HL-60/S4 treated with retinoic acid at 250 ng/mL for 4 days and 3 days (cell line): ENCODE results near the gene DPF3.

Experiments used
- in situ Hi-C: fragments of 300-500 bp; cut with MboI; formaldehyde crosslinking; loops from 2 replicates; pipeline ENCODE4 v1.7.0; 2022; ENCODE audit warnings: low sequenced_read_pairs

The DPF3 gene

DNA sequence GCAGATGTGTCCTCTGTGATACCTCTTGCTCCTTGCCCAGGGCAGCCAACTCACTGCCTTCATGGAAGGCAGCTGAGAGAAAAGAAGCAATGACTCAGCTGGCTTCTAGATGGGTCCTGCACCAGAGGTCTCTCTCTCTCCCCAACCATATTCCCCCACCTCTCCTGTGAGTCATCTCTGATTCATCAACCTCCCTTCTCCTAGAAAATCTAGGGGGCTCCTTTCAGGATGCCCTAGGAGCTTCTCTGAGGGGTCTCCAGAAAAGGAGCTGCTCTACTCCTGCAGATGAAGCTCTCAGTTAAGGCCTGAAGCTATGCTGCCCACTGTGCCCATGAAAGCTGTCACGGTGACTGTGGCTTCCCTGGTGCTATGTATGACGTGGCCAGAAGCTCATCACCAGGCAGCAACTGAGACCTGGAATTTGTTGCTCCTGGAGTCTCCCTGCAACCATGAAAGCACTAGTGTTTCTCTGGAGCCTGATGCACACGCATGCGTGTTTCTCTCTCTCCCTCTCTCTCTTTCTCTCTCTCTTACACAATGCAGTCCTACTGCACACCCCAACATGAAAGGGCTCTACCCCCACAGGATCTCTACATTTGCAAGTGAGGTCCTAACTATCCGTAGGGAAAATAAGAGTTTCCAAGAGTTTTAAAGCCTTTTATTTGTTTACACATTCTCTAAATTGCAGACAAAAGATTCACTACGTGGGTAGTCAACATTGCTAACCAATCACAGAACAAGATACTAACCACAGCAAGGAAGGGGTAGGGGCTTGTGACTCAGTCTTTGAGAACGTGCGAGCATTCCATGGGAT, 285.3 kb downstream of the DPF3 start:
- in situ Hi-C loops, result no loop called here

- in situ Hi-C loops, result no loop called here
Observed at GRCh38 chr14:72607386-72608130, 286.3 kb downstream of the DPF3 start.

DNA sequence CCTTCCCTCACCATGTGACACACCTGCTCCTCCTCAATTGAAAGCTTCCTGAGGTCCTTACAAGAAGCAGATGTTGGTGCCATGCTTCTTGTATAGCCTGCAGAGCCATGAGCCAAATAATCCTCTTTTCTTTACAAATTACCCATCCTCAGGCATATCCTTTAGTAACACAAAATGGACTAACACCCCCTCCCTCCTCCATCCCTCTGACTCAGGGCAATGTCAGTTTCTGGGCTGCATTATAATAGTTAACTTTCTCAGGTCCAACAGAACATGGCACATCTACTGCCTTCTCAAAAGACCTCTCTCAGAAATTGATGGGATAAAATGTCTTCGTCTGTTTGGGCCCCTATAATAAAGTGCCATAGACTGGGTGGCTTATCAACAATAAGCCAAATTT, 287.0 kb downstream of the DPF3 start:
- in situ Hi-C loops, result no loop called here

DNA sequence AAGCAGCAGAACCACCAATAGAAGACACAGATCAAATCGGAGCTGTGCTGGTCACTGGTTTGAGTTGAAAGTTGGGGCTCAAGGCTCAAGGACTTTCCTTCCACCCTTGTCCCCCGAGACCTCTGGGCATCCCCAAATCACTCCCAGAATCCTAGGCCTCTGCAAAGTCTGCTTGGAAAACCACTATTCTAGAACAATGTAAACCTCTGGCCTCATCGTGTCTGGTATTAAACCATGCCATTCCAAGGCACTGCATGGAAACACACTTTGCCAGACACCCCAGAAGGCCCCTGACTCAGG, 288.0 kb downstream of the DPF3 start:
- in situ Hi-C loops, result no loop called here

DNA sequence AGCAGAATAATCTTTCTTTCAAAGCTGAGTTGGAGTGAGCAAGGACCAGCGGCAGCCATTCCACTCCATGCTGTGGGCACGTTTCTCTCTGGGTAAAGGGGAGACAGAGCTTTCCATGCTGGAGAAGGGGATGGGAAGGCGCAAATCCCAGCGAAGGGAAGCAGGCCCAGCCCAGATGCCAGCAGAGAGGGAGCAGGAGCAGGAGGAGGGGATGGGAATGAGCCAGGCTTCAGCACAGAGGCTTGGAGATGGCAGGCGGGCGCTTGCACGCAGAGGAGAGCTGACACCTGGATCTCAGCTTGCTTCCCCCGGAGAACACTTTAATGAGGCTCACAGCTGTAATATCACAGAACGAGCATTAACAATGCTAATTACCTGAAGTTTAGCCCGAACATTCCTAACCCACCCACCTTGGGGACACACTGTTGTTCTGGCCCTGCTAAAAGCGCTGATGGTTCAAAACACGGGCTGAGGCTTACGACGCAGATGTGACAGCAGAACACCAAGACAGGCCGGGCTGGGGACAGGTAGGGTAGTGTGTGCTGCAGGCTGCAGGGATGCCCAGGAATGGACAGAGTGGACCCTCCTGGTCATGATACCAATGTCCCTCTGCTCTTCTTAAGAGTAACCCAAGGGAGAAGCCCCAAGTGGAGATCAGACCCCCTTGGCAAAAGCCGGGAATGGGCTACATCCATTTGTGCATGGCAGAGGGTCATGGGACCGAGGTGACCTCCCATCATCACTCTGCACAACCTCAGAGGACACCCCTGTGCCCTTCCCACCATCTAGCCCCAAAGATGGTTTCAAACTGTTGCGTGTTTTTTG, 288.6 kb downstream of the DPF3 start:
- in situ Hi-C loops, result no loop called here

- in situ Hi-C loops, result no loop called here
Observed at GRCh38 chr14:72604133-72604532, 289.8 kb downstream of the DPF3 start.

- in situ Hi-C loops, result no loop called here
Observed at GRCh38 chr14:72603639-72604038, 290.3 kb downstream of the DPF3 start.

DNA sequence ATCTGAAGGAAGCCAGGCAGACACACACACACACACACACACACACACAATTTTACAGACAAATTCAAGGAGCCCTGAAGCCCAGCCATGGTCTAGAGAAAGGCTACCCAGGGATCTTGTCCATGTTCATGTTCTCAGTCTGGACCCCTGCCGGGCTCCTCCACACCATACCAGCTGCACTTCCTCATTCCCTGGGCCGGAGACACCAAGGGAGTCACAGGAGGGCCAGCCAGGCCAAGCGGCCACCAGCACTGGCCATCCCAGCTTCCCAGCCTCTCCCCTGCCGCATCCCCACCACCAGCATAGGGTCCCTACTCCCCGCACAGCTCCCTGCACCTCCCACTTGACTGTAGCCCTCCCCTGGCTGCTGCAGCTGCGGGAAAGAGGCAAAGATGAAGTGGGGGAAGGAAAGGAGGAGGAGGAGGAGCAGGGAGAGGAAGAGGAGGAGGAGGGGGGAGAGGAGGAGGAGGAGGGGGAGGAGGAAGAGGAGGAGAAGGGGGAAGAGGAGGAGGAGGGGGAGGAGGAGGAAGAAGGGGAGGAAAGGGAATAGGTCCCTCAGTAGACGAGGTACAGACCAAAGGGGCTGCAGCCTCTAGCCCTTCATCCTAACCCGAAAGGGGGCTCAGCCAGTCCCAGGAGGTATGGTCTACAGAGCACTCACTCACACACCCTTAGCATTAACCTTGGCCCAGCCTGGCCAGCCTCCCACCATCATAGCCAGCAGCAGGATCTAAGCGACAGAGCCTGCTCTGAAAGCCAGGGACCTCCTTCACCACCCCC, 293.2 kb downstream of the DPF3 start:
- in situ Hi-C loops, result no loop called here

GRCh38 chr14:72599579-72600470, 294.1 kb downstream of the DPF3 start:
- in situ Hi-C loops, result no loop called here

- in situ Hi-C loops, result no loop called here
Observed at GRCh38 chr14:72598306-72598705, 295.6 kb downstream of the DPF3 start.

DNA sequence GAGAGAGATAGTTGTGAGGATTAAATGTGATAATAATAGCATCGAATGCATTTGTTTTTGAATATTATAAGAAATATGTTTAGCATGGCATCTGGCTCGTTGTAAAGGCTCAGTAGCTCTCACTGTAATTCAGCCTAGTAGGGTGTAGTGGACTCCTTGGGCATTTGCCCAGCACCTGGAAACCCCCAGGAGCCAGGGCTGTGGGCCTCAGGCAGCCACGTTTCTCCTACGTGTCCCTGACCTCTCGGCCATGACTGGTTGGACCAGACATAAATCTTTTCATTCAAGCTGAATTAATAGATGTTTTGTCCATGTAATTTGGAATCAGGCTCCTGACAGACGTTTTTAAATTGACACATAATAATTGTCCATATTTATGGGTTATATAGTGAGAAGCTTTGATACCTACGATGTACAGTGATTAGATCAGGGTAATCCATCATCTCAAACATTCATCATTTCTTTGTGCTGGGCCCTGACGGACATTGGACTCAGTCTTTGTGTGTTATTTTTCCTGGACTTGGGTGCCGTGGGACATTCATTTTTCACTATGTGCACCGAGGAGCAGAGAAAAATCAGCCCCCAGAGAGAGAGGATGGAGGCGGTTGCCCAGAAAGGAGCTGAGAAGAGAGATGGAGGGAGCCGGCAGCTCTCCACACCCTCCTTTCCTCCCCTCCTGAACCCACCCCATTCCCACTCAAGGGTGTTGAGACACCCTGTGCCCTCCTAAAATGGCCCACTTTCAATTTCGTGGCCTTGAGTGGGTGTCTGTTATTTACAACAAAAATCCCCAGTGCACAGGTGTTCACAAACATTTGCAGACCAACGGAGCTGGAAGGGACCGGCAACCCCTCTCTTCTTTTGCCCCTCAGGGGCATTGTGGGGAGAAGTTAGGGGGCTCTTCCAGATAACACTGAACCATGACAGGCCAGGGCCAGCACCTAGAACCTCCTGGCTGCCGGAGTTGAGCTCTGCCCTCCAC, 296.4 kb downstream of the DPF3 start:
- in situ Hi-C loops, result no loop called here

GRCh38 chr14:72595152-72595862, 298.6 kb downstream of the DPF3 start:
- in situ Hi-C loops, result no loop called here

- in situ Hi-C loops, result no loop called here
Observed at GRCh38 chr14:72594099-72594901, 299.6 kb downstream of the DPF3 start.

- in situ Hi-C loops, result no loop called here
Observed at GRCh38 chr14:72591391-72591790, 302.5 kb downstream of the DPF3 start.

GRCh38 chr14:72590577-72590976, 303.3 kb downstream of the DPF3 start:
- in situ Hi-C loops, result no loop called here

DNA sequence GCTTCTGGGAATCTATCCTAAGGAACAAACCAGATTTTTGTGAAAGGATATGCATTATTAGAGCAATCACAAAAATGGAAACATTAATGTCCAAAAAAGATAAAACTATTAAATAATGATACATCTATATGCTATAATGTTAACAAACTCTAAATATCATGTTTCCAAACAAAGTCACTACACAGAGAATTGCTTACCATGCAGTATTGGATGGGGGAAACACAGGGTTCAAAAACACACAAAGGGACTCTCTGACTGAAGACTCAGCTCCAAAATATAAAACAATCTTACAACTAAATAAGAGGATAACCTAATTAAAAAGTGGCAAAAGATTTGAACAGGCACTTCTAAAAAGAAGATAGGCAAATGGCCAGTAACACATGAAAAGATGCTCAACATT, 304.2 kb downstream of the DPF3 start:
- in situ Hi-C loops, result no loop called here

DNA sequence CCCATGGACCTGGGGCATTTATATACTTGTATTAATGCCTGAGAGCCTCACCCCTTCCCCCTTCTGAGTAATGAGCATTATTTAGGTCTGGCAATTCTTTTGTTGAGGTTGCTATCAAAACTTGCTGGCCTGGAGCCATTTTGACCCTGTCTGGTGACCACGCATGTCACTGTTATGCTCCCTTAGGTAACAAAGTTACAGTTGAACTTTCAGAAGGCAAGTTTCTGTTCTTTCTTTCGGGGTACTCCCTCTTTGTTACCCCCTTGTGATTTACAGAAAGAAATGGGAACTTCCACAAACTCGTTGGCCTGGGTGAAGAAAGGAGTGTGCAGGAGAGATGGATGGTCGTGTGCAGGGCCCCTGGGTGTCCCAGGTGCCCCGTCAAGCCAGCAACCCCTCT, 305.4 kb downstream of the DPF3 start:
- in situ Hi-C loops, result no loop called here
